ENCODE measurements around the gene UPK1A. TPM values are rescaled to one million over a fixed set of nuclear protein-coding genes. Genes with fewer than 3 reads are reported as not detected.

Gene UPK1A
- total RNA-seq, 2 experiments from 2014 or later, result not detected

GRCh38 chr19:35692010-35692409, 25.7 kb downstream of the UPK1A start:
- TF ChIP-seq EZH2phosphoT487 (IDR thresholded peaks at IDR 0.05; ENCODE audit: borderline replicate concordance, low read depth, low read length), result no peak
- TF ChIP-seq CTCF (conservative IDR thresholded peaks at IDR 0.05; ENCODE audit: low read length), result peak; percentile 21; the same call in 1 of the 2 replicates
- no peaks in the 10 kb centered on the region for H3K9me2 ChIP-seq (ENCODE audit: insufficient read depth, low read length)
- no peaks in the 10 kb centered on the region for H3K9me3 ChIP-seq (ENCODE audit: low read length)
- ChIA-PET CTCF (ENCODE audit: unreplicated experiment) (no interaction called here), POLR2A (interaction anchor here (0.6 to 1.3 kb wide), 4 partner anchors 19 to 361 kb away, joined by 3 to 6 read pairs (median 6); partner anchors contain the start of gene COX6B1)
- no peak overlapping the region for H3K4me3 ChIP-seq (ENCODE audit: low read depth, low read length, poor library complexity, severe bottlenecking)
- H3K4me2 ChIP-seq (ENCODE audit: low read length), result no peak overlapping the region
- no peaks in the 10 kb centered on the region for H3K4me1 ChIP-seq (ENCODE audit: insufficient read depth, low read length, poor library complexity, severe bottlenecking)
- no peak for DNase-seq (ENCODE audit: low spot score)
- no peak overlapping the region for H2AFZ ChIP-seq (ENCODE audit: low read length)
- no peak overlapping the region for H3K27ac ChIP-seq (ENCODE audit: low read depth, low read length, poor library complexity, severe bottlenecking)
- H3K79me2 ChIP-seq (ENCODE audit: insufficient read depth, low read depth, low read length), result no peaks in the 10 kb centered on the region
- BruUV-seq (replicated peaks), result no TSS peak
- H3K36me3 ChIP-seq (ENCODE audit: insufficient read depth, low read length), result no peaks in the 10 kb centered on the region
- intact Hi-C loops (cut with micrococcal nuclease; ENCODE audit: unreplicated experiment), result loop anchor here (5.0 kb wide), 1 partner anchor 145 kb away; the partner anchor contains the start of gene TMEM147
- H4K20me1 ChIP-seq (ENCODE audit: insufficient read depth, low read length), result no peaks in the 10 kb centered on the region

GRCh38 chr19:35693422-35693821, 27.1 kb downstream of the UPK1A start:
- ChIA-PET CTCF (ENCODE audit: unreplicated experiment) (no interaction called here), POLR2A (no interaction called here)
- H3K27ac ChIP-seq (ENCODE audit: low read depth, low read length, poor library complexity, severe bottlenecking), result no peak overlapping the region
- H3K36me3 ChIP-seq (ENCODE audit: insufficient read depth, low read length), result no peaks in the 10 kb centered on the region
- no peaks in the 10 kb centered on the region for H3K9me2 ChIP-seq (ENCODE audit: insufficient read depth, low read length)
- H3K9me3 ChIP-seq (ENCODE audit: low read length), result no peaks in the 10 kb centered on the region
- no TSS peak for BruUV-seq (replicated peaks)
- no peaks in the 10 kb centered on the region for H3K4me1 ChIP-seq (ENCODE audit: insufficient read depth, low read length, poor library complexity, severe bottlenecking)
- no peaks in the 10 kb centered on the region for H3K79me2 ChIP-seq (ENCODE audit: insufficient read depth, low read depth, low read length)
- intact Hi-C loops (cut with micrococcal nuclease; ENCODE audit: unreplicated experiment), result loop anchor here (1.0 to 5.0 kb wide), 3 partner anchors 24 to 146 kb away; partner anchors contain the start of gene TMEM147
- TF ChIP-seq EZH2phosphoT487 (IDR thresholded peaks at IDR 0.05; ENCODE audit: borderline replicate concordance, low read depth, low read length) (no peak), CTCF (conservative IDR thresholded peaks at IDR 0.05; ENCODE audit: low read length) (no peak)
- no peaks in the 10 kb centered on the region for H4K20me1 ChIP-seq (ENCODE audit: insufficient read depth, low read length)
- no peak for DNase-seq (ENCODE audit: low spot score)
- H2AFZ ChIP-seq (ENCODE audit: low read length), result no peak overlapping the region
- H3K4me3 ChIP-seq (ENCODE audit: low read depth, low read length, poor library complexity, severe bottlenecking), result no peak overlapping the region
- H3K4me2 ChIP-seq (ENCODE audit: low read length), result no peak overlapping the region

GRCh38 chr19:35693835-35694599, 27.7 kb downstream of the UPK1A start:
- peak; percentile 92 for DNase-seq (ENCODE audit: low spot score)
- CTCF ChIA-PET (ENCODE audit: unreplicated experiment), result interaction anchor here (1.2 kb wide), 1 partner anchor 20 kb away, joined by 7 read pairs; no protein-coding TSS in a partner anchor
- H3K79me2 ChIP-seq (ENCODE audit: insufficient read depth, low read depth, low read length), result no peaks in the 10 kb centered on the region
- H3K4me2 ChIP-seq (ENCODE audit: low read length), result no peak overlapping the region
- no peaks in the 10 kb centered on the region for H3K36me3 ChIP-seq (ENCODE audit: insufficient read depth, low read length)
- H3K9me3 ChIP-seq (ENCODE audit: low read length), result no peaks in the 10 kb centered on the region
- no TSS peak for BruUV-seq (replicated peaks)
- TF ChIP-seq CTCF (conservative IDR thresholded peaks at IDR 0.05; ENCODE audit: low read length), result peak; percentile 99
- TF ChIP-seq EZH2phosphoT487 (IDR thresholded peaks at IDR 0.05; ENCODE audit: borderline replicate concordance, low read depth, low read length), result no peak
- POLR2A ChIA-PET, result interaction anchor here (0.6 kb wide), 1 partner anchor 590 kb away, joined by 3 read pairs; no protein-coding TSS in a partner anchor
- H3K27ac ChIP-seq (ENCODE audit: low read depth, low read length, poor library complexity, severe bottlenecking), result no peak overlapping the region
- H3K4me1 ChIP-seq (ENCODE audit: insufficient read depth, low read length, poor library complexity, severe bottlenecking), result no peaks in the 10 kb centered on the region
- H2AFZ ChIP-seq (ENCODE audit: low read length), result no peak overlapping the region
- intact Hi-C loops (cut with micrococcal nuclease; ENCODE audit: unreplicated experiment), result loop anchor here (1.0 to 5.0 kb wide), 5 partner anchors 23 to 237 kb away; partner anchors contain the start of gene TMEM147
- H3K4me3 ChIP-seq (ENCODE audit: low read depth, low read length, poor library complexity, severe bottlenecking), result no peak overlapping the region
- no peaks in the 10 kb centered on the region for H4K20me1 ChIP-seq (ENCODE audit: insufficient read depth, low read length)
- H3K9me2 ChIP-seq (ENCODE audit: insufficient read depth, low read length), result no peaks in the 10 kb centered on the region
